IPS DF 19.7 (cell line): ENCODE data around the gene RFC5.

Experiments
- DNase-seq: peaks from one replicate; pipeline ENCODE4 v3.0.0-alpha.2; 2013; ENCODE audit warnings: low read depth, low spot score

Gene RFC5

GRCh38 chr12:118050972-118051910, 34.7 kb downstream of the RFC5 start:
- no peak for DNase-seq

DNA sequence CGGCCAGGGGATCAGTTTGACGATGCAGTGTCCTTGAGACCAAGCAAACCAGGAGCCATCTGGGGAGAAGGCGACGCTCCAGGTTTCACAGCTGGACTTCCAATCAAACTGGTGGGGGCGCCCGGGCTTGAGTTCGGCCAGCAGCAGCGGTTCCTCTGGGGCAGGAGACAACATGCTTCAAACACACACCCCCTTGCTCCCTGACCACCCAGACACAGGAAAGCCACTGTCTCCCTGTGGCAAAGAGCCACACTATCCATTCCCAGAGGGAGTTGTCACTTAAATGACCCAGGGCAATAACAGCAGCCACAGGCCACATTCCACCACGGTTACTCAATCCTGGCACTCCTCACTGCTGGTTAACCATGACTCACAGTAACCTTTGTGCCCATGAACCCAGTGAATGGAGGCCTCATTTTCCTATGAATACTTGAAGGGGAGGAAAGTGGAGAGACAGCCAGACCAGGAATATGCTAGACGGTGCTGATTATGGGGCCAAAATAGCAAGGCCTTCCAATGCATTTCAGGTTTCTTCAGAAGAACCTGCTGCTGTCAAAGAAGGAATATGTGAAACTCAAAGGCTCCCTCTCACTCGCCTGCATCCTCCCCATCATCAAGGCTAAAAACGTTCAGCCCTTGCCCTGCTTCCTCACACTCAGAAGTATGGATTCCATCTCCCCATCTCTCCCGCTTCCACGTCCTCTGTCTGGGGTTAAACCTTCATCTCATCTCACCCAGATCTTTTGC, 36.0 kb downstream of the RFC5 start:
- no peak for DNase-seq

GRCh38 chr12:118053071-118053985, 36.8 kb downstream of the RFC5 start:
- DNase-seq = no peak

DNA sequence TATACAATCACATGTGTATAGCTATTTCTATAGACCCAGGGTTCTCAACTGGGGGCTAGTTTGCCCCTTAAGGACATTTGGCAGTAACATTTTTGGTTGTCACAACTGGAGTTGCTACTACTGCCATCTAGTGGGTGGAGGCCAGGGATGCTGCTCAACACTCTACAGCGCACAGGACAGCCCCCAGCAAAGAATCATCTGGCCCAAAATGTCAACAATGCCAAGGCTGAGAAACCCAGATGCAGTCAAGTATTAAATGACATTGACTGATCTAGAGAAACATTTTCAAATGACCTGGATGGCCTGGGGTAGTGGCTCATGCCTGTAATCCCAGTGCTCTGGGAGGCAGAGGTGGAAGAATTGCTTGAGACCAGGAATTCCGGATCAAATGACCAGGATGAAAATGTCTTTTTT, 38.6 kb downstream of the RFC5 start:
- DNase-seq = no peak

- no peak for DNase-seq
Observed at GRCh38 chr12:118055865-118056773, 39.6 kb downstream of the RFC5 start.

DNA sequence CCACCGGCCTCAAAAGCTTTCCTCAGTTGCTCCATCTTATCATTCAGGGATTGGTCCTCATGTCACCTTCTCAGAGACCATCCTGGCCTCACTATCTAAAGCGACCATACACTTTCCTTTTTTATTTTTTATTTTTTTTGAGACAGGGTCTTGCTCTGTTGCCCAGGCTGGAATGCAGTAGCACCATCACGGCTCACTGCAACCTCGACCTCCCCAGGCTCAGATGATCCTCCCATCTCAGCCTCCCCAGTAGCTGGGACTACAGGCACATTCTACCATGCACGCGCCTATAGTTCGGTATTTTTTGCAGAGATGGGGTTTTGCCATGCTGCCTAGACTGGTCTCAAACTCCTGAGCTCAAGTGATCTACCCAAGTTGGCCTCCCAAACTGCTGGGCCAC, 41.7 kb downstream of the RFC5 start:
- DNase-seq = no peak

DNA sequence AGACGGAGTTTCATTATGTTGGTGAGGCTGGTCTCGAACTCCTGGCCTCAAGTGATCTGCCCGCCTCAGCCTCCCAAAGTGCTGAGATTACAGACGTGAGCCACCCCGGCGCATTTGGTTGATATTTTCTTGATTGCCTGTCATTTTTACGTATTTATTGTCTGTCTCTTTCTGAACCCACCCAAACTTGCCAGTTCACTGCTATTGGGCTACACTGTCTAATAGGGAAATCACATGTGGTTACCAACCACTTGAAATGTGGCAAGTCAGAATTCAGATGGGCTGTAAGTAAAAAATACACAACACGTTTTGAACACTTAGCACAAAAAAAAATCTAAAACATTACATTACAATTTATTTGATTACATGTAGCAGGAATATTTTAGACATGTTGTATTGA, 42.4 kb downstream of the RFC5 start:
- DNase-seq = no peak

- DNase-seq = no peak
Observed at GRCh38 chr12:118059341-118060191, 43.1 kb downstream of the RFC5 start.

DNA sequence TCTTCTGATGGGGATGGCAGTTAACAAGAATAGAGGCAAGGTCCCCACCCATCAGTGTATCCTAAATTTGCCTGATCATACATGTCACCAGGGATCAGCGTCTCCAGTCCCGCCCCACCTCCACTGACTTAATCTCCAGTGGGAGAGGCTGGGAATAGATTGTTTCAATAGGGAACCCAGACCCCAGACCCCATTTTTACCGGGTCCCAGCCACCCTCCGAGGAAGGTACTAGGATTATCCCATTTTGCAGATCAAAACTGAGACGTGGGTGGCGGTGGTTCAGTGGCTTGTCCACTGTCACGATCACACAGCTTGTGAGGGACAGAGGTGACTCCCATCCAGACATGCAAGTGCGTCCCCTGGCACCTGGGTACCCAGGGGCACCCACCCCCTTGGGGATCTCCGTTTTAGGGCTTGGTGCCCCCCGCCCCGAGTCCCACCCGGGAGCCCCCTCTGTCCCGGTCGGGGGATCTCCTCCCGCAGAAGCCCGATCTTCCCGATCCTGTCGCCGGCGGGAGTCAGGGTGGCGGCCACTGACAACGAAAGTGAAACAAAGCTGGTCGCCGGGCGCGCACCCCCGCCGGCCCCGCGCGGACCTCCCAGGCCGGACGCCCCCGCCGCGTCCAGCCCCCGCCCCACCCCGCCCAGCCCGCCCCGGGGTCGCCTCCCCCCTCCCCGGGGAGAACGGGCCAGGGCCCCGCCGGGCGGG, 44.0 kb downstream of the RFC5 start:
- no peak for DNase-seq

DNA sequence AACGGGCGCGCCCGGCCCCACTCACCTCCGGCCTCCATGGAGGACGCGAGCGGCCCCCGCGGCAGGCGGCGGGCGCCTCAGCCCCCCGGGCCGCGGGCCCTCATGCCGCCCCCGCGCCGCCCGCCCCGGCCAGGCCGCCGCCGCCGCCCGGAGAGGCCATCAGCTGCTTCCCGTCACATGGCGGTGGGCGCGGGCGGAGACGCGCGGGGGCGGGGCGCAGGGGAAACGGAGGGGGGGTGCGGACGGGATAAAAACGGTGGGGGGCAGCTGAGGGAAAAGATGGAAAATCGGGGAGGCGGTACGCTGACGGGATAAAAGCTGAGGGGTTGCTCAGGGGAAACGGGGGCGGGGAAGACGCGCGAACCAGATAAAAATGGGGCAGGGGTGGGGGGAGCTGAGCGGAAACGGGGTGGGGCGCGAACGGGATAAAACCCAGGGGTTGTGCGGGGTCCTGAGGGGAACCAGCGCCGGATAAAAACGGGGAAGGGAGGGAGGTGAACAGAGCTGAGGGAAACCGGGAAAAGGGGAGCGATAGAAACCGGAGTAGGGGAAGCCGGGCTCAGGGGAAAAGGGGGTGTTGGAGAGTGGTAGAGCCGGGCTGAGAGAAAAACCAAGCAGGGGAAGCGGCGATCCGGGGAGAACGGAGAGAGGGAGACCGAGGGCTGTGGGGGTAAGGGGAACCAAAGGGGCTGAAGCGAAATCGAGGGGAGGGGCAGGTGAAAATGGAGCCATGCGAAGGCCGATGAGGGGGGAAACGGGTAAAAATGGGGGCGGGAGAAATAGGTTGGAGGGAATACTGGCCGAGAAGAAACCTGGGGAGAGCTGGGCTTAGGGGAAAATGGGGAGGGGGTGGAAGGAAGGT, 44.7 kb downstream of the RFC5 start, which contains the start of gene WSB2:
TSS of gene WSB2 (minus strand) at position 169 of the 862 bp plus-strand sequence. CDS start at position 38, 131 bp downstream.
- no peak for DNase-seq

GRCh38 chr12:118061873-118062843, 45.7 kb downstream of the RFC5 start:
- DNase-seq = peak; percentile 68

DNA sequence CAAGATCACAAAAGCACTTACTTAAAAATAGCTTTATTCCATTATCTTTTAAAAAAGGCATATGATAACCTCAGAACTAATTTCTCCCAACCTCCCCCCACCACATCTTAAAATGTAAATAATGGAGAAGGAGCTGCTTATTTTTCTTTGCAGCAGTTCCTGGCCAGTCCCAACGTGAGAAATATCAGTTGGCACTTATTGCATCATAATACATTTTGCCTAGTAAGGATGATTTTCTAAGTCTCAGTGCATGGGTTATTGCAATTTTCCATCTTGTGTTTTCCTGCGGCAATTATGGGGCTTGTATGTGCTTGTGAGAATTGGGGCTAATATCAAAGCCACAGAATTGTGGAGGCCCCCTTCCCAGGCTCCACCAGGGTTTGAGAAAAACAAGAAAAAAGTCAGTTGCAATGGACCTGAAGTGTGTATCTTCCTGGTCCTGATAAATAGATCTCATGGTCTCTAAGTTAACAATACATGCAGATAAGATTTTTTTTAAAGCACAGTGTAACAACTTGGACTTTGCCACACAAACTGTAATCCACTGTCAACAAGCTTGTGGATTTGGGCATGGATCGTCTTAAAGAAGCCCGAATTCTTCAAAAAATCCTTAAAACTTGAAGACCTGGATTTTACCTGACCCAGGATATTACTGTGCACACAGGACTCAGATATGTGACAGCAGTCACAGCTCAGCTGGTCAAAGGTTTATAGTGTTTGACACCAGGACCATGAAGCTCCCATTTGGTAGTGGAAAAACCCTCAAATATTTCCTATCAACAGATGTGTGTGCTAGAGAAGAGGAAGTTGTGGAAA, 47.3 kb downstream of the RFC5 start:
- no peak for DNase-seq

DNA sequence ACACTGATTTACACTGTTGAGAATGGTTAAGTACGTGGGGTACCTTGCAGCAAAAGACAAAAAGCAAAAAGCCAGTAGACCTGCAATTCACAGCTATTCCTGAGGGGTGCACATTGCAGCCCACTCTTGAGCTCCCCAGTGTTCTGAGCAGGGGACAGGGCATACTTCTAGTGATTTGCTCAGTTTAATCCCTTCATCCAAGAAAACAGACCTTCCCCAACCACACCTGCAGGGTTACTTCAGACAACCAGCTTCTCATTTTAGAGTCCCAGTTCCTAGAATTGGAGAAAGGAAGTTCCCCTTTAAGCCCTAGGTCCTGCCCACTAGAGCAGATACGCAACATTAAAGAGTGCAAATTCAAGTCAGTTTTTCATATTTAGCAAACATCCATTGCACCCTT, 48.1 kb downstream of the RFC5 start:
- peak; percentile 28 for DNase-seq

DNA sequence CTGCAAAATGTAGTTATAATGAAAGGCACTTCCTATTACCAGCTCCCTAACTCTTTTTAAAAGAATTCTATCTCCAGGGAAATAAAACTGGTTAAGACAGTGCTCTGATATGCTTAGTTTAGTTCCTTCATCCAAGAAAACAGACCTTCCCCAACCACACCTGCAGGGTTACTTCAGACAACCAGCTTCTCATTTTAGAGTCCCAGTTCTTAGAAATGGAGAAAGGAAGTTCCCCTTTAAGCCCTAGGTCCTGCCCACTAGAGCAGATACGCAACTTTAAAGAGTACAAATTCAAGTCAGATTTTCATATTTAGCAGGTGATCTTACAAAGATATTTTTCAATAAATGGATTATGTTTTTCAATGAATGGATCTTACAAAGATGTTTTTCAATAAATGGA, 48.9 kb downstream of the RFC5 start:
- no peak for DNase-seq

DNA sequence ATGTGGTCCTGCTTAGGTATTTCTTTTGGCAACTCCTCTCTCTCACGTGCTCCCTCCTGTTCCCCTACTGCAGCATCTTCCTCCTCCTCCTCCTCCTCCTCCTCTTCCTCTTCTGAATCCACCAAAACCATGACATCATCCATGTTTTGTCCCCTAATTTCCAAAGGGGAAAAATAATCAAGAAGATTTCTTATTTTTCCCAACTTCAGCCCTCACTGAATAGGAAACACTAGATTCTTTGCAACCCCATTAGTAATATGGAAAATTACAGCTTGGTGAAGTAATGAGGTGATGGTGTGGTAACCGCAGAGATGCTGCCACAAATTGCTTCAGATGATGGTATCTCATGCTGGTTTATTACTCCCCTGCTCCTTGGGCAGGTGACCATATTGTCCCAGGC, 51.9 kb downstream of the RFC5 start:
- no peak for DNase-seq

- DNase-seq = no peak
Observed at GRCh38 chr12:118070650-118071049, 54.1 kb downstream of the RFC5 start.
